ENCODE results near the gene ITGA2B.

DNA sequence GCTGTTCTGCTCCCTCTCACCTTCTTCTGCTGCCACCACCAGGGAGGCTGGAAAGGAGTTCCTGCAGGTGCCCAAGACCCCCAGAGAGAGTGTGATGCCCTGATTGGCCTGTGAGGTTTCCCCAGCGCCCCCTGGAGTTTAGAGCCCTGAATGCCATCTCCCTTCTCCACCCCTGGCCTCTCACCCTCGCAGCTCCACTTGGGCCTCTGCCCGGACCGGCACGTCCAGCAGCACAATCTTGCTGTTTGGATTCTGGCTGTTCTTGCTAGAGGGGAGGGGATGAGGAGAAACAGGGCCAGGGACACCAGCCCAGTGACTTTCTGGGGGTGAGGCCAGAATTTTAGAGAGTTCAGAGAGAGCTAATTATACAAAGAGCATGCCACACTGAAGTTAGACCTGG, 13.3 kb downstream of the ITGA2B start:
- TF ChIP-seq, protein P1, sequence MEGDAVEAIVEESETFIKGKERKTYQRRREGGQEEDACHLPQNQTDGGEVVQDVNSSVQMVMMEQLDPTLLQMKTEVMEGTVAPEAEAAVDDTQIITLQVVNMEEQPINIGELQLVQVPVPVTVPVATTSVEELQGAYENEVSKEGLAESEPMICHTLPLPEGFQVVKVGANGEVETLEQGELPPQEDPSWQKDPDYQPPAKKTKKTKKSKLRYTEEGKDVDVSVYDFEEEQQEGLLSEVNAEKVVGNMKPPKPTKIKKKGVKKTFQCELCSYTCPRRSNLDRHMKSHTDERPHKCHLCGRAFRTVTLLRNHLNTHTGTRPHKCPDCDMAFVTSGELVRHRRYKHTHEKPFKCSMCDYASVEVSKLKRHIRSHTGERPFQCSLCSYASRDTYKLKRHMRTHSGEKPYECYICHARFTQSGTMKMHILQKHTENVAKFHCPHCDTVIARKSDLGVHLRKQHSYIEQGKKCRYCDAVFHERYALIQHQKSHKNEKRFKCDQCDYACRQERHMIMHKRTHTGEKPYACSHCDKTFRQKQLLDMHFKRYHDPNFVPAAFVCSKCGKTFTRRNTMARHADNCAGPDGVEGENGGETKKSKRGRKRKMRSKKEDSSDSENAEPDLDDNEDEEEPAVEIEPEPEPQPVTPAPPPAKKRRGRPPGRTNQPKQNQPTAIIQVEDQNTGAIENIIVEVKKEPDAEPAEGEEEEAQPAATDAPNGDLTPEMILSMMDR (IDR thresholded peaks at IDR 0.05) = no peak
- TF ChIP-seq POLR2A (IDR thresholded peaks at IDR 0.05) = no peak
